Testis (tissue), 3 donors: ENCODE data around the gene SH2B3. TPM values are rescaled to one million over a fixed set of nuclear protein-coding genes. Genes with fewer than 3 reads are reported as not detected.
"Not testable (repeated sequence)": the region's sequence is repeated elsewhere in the genome, so short reads cannot be mapped to it uniquely, and the experiment has no call there.

Source experiments
- DNase-seq: peaks from one replicate; pipeline ENCODE4 v3.0.0-alpha.2; 2019
- H3K27ac ChIP-seq, 2 donors: fragments of 200-600 bp; sonication (generic); one replicate each; pipeline ENCODE4 v1.5.1; 2019
- H3K27me3 ChIP-seq: fragments of 200-600 bp; sonication (generic); one replicate; pipeline ENCODE4 v1.5.1; 2019
- H3K36me3 ChIP-seq: fragments of 200-600 bp; sonication (generic); one replicate; pipeline ENCODE4 v1.5.1; 2017; ENCODE audit warnings: low read depth; ENCODE audit errors: missing control alignments
- H3K4me1 ChIP-seq: fragments of 200-600 bp; sonication (generic); one replicate; pipeline ENCODE4 v1.5.1; 2019
- H3K4me3 ChIP-seq, 2 donors: fragments of 200-600 bp; sonication (generic); one replicate each; pipeline ENCODE4 v1.5.1; 2017 to 2019
- H3K9me3 ChIP-seq: fragments of 200-600 bp; sonication (generic); one replicate; pipeline ENCODE4 v1.5.1; 2017
- CTCF ChIP-seq, 3 experiments: fragments of 450-650 bp in 2 of 3; fragments of 200-600 bp in 1 of 3; sonication (generic) in 1 of 3; IDR thresholded peaks; one replicate each; pipeline ENCODE4 v1.5.1; 2016 to 2019; ENCODE audit warnings: antibody characterized with exemption in 3 of 3, mild to moderate bottlenecking in 2 of 3, moderate library complexity in 1 of 3
- POLR2A ChIP-seq: fragments of 450-650 bp; IDR thresholded peaks from one replicate; pipeline ENCODE4 v1.6.1; 2017; ENCODE audit warnings: antibody characterized with exemption, mild to moderate bottlenecking, moderate library complexity
- WGBS, 2 donors: methylation state at CpG; one replicate each; pipeline ENCODE4 v1.1.5; 2018; 5-methylcytosine and 5-hydroxymethylcytosine counted together
- intact Hi-C: fragments of 100-400 bp; cut with DNase I; formaldehyde crosslinking; loops from one replicate; pipeline ENCODE4 v1.15.1; 2023; ENCODE audit warnings: low total_unique reads
- polyA plus RNA-seq: library from polyadenylated mRNA; stranded (reverse); fragments of 350-450 nt; fragmentation: Illumina TruSeq; extraction: RNeasy Lipid Tissue Mini Kit (QIAGEN cat#74804); gene quantifications from one replicate; pipeline ENCODE4 v1.2.3, GENCODE V29; 2014; ENCODE audit warnings: low read depth, low replicate concordance; ENCODE audit not compliant: insufficient read depth
- total RNA-seq, 2 donors: library from RNA; depleted of rRNA; stranded (reverse); fragments of >200 nt; gene quantifications; one replicate each; pipeline ENCODE4 v1.2.3, GENCODE V29; 2016

SH2B3 gene
- total and polyA plus RNA-seq, 3 donors from 2014 or later, result 22.0 to 38.1 (median 36.9) TPM

GRCh38 chr12:111396726-111397445, 8.8 kb upstream of the SH2B3 start:
- Histone ChIP-seq H3K9me3 (no peaks in the 10 kb centered on the region), H3K4me1 (peaks cover 6% of the 10 kb centered on the region), H3K27me3 (no peaks in the 10 kb centered on the region), H3K27ac (peak overlapping the region in 1 of 2 donors; percentile 24), H3K4me3 (peak overlapping the region in 1 of 2 donors; percentile 44), H3K36me3 (no peaks in the 10 kb centered on the region)
- WGBS, 2 donors, result 14 to 20% methylated on average over 12 to 19 of the region's 34 CpGs
- intact Hi-C loops, result loop anchor here (5.0 kb wide), 1 partner anchor 50 kb away; no protein-coding TSS in a partner anchor
- TF ChIP-seq POLR2A (no peak), CTCF (IDR thresholded peaks at IDR 0.05) (peak; percentile 97 to 99 (median 98))
- DNase-seq, result peak; percentile 86

GRCh38 chr12:111398530-111398929, 7.2 kb upstream of the SH2B3 start:
- H3K27me3 ChIP-seq, result no peaks in the 10 kb centered on the region
- no peak for TF ChIP-seq CTCF (IDR thresholded peaks at IDR 0.05)
- no peak for TF ChIP-seq POLR2A
- no peaks in the 10 kb centered on the region for H3K36me3 ChIP-seq
- WGBS, 2 donors, result 62 to 71% methylated on average over 4 of the region's 4 CpGs
- intact Hi-C loops, result loop anchor here (5.0 kb wide), 1 partner anchor 49 kb away; no protein-coding TSS in a partner anchor
- peak overlapping the region in 1 of 2 donors; percentile 36 for H3K27ac ChIP-seq
- peaks cover 6% of the 10 kb centered on the region for H3K4me1 ChIP-seq
- H3K9me3 ChIP-seq, result no peaks in the 10 kb centered on the region
- no peak overlapping the region for H3K4me3 ChIP-seq
- DNase-seq, result no peak

GRCh38 chr12:111399741-111400404, 5.8 kb upstream of the SH2B3 start:
- intact Hi-C loops, result loop anchor here (5.0 to 10.0 kb wide), 2 partner anchors 47 to 285 kb away; partner anchors contain the start of genes ACAD10 and BRAP
- WGBS, 2 donors, result 90% methylated on average over 9 of the region's 9 CpGs
- not testable (repeated sequence) for H3K36me3 ChIP-seq, H3K27me3 ChIP-seq, H3K9me3 ChIP-seq, H3K4me3 ChIP-seq, DNase-seq
- Histone ChIP-seq H3K27ac (peak overlapping the region in 1 of 2 donors; percentile 36), H3K4me1 (peaks cover 10% of the 10 kb centered on the region)

- H3K4me1 ChIP-seq, result peaks cover 11% of the 10 kb centered on the region
- no peaks in the 10 kb centered on the region for H3K9me3 ChIP-seq
- H3K36me3 ChIP-seq, result no peaks in the 10 kb centered on the region
- no peak overlapping the region for H3K27ac ChIP-seq
- no peak for DNase-seq
- 81 to 93% methylated on average over 3 to 6 of the region's 6 CpGs for WGBS, 2 donors
- intact Hi-C loops, result loop anchor here (10.0 kb wide), 1 partner anchor 284 kb away; the partner anchor contains the start of genes ACAD10 and BRAP
- TF ChIP-seq CTCF (IDR thresholded peaks at IDR 0.05) (no peak), POLR2A (no peak)
- H3K27me3 ChIP-seq, result no peaks in the 10 kb centered on the region
- H3K4me3 ChIP-seq, result no peak overlapping the region
These were observed 4.5 kb upstream of the SH2B3 start for GRCh38 chr12:111401167-111401605.

- H3K27me3 ChIP-seq, DNase-seq, H3K4me3 ChIP-seq, H3K36me3 ChIP-seq, H3K9me3 ChIP-seq: not testable (repeated sequence)
- 76 to 88% methylated on average over 9 of the region's 9 CpGs for WGBS, 2 donors
- Histone ChIP-seq H3K27ac (peak overlapping the region; percentile 69 to 90), H3K4me1 (peaks cover 18% of the 10 kb centered on the region)
- intact Hi-C loops, result loop anchor here (10.0 kb wide), 1 partner anchor 282 kb away; the partner anchor contains the start of genes ACAD10 and BRAP
These were observed 3.3 kb upstream of the SH2B3 start for GRCh38 chr12:111402490-111402824.
